ENCODE results near the gene ATXN3L. TPM values are rescaled to one million over a fixed set of nuclear protein-coding genes. Genes with fewer than 3 reads are reported as not detected.
"Not testable (repeated sequence)": the region's sequence is repeated elsewhere in the genome, so short reads cannot be mapped to it uniquely, and the experiment has no call there.

Gene ATXN3L
- total RNA-seq, 1 donor from 2014 or later, result not detected

- no peak for ATAC-seq
- no peak for DNase-seq (ENCODE audit: low spot score)
These were observed 12.8 kb downstream of the ATXN3L start for GRCh38 chrX:13307041-13307440.

DNA sequence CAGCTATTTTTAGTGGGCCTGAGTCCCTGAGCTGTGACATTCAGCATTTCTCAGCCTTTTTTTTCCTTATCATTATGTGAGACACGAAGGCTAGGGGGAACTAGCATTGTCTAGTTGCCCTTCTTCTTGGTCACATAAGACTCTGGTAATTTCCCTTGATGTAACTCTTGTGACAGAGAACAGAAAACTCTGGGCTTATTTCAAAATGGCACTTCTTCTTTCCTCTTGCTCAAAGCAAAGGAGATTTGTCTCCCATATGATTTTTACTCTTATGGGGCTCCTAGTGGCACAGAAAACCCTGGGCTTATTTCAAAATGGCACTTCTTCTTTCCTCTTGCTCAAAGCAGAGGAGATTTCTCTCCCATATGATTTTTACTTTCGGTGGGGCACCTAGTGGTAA, 14.7 kb downstream of the ATXN3L start:
- ATAC-seq, result no peak
- DNase-seq (ENCODE audit: low spot score), result no peak

DNA sequence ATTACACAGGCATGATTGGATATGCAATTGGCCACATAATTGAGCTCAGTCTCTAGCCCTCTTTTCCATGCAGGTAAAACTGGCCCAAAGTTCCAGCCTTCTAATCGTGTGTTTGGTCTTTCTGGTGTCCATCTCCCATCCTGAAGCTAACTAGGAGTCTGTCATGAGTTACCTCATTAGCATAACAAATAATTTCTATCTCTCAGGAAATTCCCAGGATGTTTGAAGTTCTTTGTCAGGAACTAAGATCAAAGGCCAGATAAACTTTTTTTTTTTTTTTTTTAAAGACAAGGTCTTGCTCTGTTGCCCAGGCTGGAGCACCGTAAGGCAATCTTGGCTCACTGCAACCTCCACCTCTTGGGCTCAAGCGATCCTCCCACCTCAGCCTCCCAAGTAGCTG, 15.8 kb downstream of the ATXN3L start:
- ATAC-seq, result no peak

GRCh38 chrX:13303248-13303647, 16.6 kb downstream of the ATXN3L start:
- not testable (repeated sequence) for DNase-seq (ENCODE audit: low spot score); ATAC-seq

More for the DNA sequence above, 15.8 kb downstream of the ATXN3L start:
- DNase-seq (ENCODE audit: low spot score), result no peak

DNA sequence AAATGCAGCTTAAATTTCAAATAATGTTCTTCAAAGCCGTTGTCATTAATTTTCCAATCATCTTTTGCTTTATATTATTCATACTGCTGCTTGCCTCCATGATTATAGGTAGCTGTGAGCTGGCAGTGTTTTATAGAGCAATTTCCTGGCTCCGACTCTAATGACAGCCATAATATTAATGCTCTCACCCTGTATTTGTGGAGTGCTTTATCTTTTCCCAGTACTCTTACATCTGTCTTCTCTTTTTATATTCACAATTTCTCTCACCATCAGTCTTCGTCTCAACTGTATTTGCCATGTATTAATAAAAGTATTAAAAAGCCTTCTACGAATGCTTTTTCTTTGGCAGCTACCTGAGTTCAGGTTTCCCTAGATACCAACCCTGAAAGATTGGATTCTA, 21.0 kb downstream of the ATXN3L start:
- DNase-seq (ENCODE audit: low spot score) (no peak), ATAC-seq (no peak)

- no peak for ATAC-seq
- DNase-seq (ENCODE audit: low spot score), result no peak
These were observed 24.0 kb downstream of the ATXN3L start for GRCh38 chrX:13295841-13296240.

DNA sequence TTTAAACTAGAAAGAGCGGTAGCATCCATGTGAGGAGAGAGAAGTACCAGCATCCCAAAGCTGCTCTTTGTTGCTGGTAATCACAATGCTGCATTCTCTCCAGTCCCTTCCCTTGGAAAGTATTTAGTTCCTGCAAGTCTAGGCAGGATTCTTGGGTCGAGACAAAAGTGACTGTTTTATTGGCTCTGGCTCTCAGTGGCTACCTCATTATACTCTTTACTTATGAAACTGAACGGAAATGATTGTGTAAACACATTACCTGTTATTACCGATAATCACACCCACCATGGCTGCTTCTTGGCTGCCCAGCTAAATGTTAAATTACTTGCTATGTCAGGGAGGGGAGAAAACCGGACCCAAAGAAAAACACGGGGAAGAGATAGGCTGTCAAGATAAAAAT, 26.2 kb downstream of the ATXN3L start:
- DNase-seq (ENCODE audit: low spot score), result no peak
- no peak for ATAC-seq

DNA sequence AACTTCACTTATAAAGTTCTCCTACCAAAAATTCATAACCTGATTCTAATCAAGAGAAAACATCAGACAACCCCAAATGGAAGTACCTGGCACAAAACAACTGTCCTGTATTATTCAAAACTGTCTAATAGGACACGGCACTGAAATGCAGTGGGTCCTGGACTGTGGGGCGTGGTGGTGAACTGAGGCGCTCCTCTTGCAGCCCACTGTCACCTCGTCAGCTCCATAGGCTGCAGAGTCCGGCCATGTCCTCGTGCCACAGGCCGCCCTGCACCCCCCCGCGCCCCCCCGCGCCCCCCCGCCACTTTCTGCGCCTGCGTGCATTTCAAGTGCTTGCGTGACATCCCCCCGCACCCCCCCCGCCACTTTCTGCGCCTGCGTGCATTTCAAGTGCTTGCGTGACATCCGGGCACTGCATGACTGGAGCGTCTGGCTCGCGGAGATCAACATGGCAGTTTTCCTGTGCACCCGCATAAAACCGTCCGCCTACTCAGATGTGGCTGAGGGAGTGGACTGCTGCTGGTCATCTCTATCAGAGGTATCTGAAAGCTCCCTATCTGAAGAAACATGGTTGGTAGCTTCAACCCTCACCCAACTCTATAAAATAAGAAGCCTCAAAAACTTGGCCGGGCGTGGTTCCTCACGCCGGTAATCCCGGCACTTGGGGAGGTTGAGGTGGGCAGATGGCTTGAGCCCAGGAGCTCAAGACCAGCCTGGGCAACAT, 28.8 kb downstream of the ATXN3L start:
- DNase-seq (ENCODE audit: low spot score) (no peak), ATAC-seq (no peak)

- ATAC-seq (no peak), DNase-seq (ENCODE audit: low spot score) (no peak)
These were observed 31.2 kb downstream of the ATXN3L start for GRCh38 chrX:13288671-13289070.

DNA sequence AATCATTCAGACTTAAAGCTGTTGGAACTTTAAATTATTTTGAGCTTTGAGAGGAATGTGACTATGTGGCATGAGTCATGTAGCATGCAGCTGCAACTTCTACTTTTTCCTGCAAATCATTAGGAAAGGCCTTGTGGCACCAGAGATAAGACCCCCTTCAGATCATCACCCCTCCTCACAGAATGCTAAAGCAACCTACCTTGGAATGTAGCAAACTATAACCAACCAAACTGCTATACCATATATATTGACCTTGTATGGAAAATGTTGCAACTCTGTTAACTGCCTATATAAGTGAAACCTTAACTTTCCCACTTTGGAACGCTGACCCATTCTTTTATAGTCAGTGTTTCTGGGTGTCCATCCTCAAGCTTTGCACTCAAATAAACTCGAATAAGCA, 32.0 kb downstream of the ATXN3L start:
- DNase-seq (ENCODE audit: low spot score), result no peak
- no peak for ATAC-seq

- ATAC-seq, result no peak
- DNase-seq (ENCODE audit: low spot score), result no peak
These were observed 34.2 kb downstream of the ATXN3L start for GRCh38 chrX:13285693-13286092.

- DNase-seq (ENCODE audit: low spot score), result no peak
- no peak for ATAC-seq
These were observed 34.6 kb downstream of the ATXN3L start for GRCh38 chrX:13285229-13285628.

- no peak for ATAC-seq
- no peak for DNase-seq (ENCODE audit: low spot score)
These were observed 35.3 kb downstream of the ATXN3L start for GRCh38 chrX:13284570-13284969.

GRCh38 chrX:13283950-13284546, 35.8 kb downstream of the ATXN3L start:
- DNase-seq (ENCODE audit: low spot score), result no peak
- no peak for ATAC-seq

DNA sequence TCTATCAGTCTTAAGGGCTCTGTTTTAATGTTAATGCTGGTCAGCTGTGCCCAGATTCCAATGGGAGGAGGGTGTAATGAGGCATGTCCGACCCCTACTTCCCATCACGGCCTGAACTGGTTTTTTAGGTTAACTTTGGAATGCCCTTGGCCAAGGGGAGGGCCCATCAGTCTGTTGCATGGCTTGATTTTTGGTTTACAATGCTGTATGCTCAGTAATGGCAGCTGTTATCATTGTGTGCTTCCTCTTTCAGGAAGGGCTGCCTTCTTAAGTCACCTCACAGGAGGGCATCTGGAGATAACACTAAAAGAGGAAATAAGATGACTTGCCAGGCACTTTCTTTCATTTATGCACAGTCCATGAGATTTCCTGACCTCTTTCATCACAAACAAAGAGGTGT, 36.3 kb downstream of the ATXN3L start:
- no peak for DNase-seq (ENCODE audit: low spot score)
- ATAC-seq, result no peak

DNA sequence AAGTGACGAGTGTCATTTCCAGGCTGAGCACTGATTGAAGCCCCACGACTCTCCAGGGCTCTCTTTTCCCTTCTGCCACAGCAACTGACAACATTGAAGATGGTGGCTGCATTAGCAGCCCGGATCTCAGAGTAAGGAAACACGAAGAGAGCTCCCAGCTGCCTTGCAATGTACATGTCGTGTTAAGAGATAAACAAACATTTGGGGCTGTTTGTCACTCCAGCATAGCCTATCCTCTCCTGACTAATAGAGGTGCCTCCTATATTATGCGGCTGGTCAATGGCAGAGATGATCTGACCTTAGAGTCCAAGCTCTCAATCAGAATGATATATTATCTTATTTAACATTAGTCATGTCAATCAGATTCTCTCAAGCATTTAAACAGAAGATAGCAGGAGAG, 38.6 kb downstream of the ATXN3L start:
- DNase-seq (ENCODE audit: low spot score), result no peak
- ATAC-seq, result no peak

- ATAC-seq (no peak), DNase-seq (ENCODE audit: low spot score) (no peak)
These were observed 40.4 kb downstream of the ATXN3L start for GRCh38 chrX:13279279-13280018.

GRCh38 chrX:13277539-13277938, 42.3 kb downstream of the ATXN3L start:
- ATAC-seq (no peak), DNase-seq (ENCODE audit: low spot score) (no peak)

DNA sequence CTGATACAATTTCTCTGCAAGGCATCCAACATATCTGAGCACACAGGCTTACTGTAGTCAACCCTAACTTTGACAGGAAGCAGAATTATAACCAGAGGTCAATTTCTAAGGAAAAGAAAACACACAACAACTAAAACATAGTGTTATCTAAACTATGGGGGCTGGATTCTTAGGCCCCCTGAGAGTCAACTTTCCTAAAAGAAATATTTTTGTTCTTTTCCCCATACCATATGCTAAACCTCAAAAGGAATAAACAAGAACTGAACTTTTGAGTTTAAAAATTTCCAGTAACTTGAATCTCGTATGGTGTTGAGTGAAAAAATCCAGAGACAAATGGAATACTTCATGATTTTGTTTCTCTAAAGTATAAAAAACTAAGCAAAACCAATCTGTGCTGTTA, 42.9 kb downstream of the ATXN3L start:
- no peak for DNase-seq (ENCODE audit: low spot score)
- no peak for ATAC-seq

DNA sequence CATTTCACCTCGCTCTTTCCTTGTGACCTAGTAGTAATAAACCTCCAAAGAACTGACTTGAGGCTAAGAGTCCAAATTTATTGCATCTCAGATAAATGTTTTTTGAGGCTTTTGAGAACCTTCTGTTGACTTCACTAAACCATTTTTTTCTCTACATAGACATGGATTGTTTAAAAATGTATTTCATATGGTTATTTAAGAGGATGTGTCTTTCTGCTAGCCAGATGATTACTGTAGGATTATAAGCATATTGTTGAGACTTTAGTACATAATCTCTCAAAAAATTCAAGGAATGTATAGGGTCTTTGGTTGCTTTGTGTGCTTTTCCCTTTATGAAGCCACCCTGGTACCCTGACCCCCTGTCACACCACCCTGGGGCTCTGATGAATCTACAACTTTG, 44.8 kb downstream of the ATXN3L start:
- DNase-seq (ENCODE audit: low spot score), result no peak
- ATAC-seq, result no peak

DNA sequence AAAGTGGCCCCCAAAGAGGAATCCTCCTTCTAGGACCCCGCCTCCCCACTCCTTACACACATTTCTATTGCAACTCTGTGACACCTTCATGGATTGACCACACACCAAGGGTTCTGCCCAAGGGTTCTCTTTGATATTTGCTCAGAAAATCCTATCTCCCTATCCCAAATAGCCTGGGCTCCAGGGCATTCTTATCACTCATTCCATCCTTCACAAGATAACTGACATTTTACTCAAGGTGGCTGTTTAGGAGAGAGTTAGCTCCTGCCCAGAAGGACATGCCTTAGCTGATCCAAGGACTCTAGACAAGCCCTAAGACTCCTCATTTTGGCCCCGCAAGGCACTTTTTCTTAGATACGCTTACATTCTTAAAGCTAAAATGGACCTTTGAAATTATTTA, 47.4 kb downstream of the ATXN3L start:
- ATAC-seq (no peak), DNase-seq (ENCODE audit: low spot score) (no peak)

GRCh38 chrX:13271511-13271910, 48.3 kb downstream of the ATXN3L start:
- ATAC-seq, result no peak
- DNase-seq (ENCODE audit: low spot score), result no peak
